Effector memory CD8-positive, alpha-beta T cell (primary cell): ENCODE results near the gene TULP1.

Experiments used
- ATAC-seq: fragments of 150-1000 bp; cut with Tn5 transposase; replicated peaks from 2 replicates; pipeline ENCODE4 v1.10.0; 2021; ENCODE audit warnings: mild to moderate bottlenecking, moderate library complexity
- DNase-seq, 3 experiments: peaks; one replicate each; pipeline ENCODE4 v3.0.0; 2021
- H3K27ac Mint-ChIP-seq, 2 donors: one replicate each; pipeline ENCODE4 v1.8.0; 2022; ENCODE audit warnings: mild to moderate bottlenecking in 2 of 2, mixed read lengths in 2 of 2, moderate library complexity in 2 of 2
- H3K27me3 Mint-ChIP-seq, 2 donors: one replicate each; pipeline ENCODE4 v1.8.0; 2022; ENCODE audit warnings: mixed read lengths in 2 of 2
- H3K36me3 Mint-ChIP-seq: one replicate; pipeline ENCODE4 v1.8.0; 2022; ENCODE audit warnings: mild to moderate bottlenecking, moderate library complexity, mixed read lengths; ENCODE audit not compliant: insufficient read depth
- H3K4me1 Mint-ChIP-seq, 2 donors: one replicate each; pipeline ENCODE4 v1.8.0; 2022; ENCODE audit warnings: low read depth in 2 of 2, mixed read lengths in 2 of 2
- H3K4me3 Mint-ChIP-seq, 2 donors: one replicate each; pipeline ENCODE4 v1.8.0; 2022; ENCODE audit warnings: mild to moderate bottlenecking in 2 of 2, mixed read lengths in 2 of 2, moderate library complexity in 2 of 2
- H3K9me3 Mint-ChIP-seq, 2 donors: one replicate each; pipeline ENCODE4 v1.8.0; 2022; ENCODE audit warnings: mixed read lengths in 2 of 2

The TULP1 gene

DNA sequence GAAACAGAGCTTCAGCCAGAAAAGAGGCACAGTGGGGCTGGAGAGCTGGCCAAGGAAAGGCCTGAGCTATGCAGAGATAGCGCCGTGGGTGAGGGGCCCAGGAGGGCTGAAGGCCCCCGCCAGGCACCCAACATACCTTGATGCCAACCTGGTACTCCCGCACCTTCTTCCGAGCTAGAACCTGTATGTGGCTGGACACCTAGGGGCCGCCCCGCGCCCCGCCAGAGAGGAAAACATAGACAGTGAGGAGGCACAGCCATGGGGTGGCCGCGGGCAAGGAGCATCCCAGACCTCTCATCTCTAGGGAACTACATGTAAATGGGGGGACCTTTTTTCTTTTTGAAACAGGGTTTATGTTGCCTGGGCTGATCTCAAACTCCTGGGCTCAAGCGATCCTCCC lies 32.5 kb downstream of the TULP1 start:
- no peak overlapping the region for H3K4me3 Mint-ChIP-seq
- H3K27me3 Mint-ChIP-seq = no peaks in the 10 kb centered on the region
- H3K27ac Mint-ChIP-seq = peak overlapping the region in 1 of 2 donors; percentile 44
- no peaks in the 10 kb centered on the region for H3K36me3 Mint-ChIP-seq
- H3K9me3 Mint-ChIP-seq = no peaks in the 10 kb centered on the region
- no peak for DNase-seq
- H3K4me1 Mint-ChIP-seq = no peaks in the 10 kb centered on the region
- ATAC-seq = no peak

DNA sequence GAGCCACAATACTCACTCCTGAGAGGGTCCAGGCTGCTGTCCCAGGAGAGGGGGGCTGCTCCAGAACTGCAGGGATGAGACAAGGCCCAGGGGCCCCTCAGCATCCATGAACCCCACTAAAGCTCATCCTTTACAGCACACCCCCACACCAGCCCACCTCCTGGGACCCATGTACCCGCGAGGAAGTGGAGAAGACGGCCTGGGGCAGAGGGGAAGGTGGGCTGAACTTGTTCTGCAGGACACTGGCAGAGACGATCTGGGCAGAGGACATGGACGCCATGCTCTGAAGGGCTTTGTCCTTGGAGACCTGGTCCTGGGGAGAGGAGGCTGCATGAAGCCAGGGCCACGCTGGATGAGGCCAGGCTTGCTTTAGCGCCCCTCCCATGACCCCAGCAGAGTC lies 34.4 kb downstream of the TULP1 start:
- H3K27ac Mint-ChIP-seq = no peak overlapping the region
- DNase-seq (no peak), ATAC-seq (no peak)
- no peaks in the 10 kb centered on the region for H3K9me3 Mint-ChIP-seq
- H3K4me3 Mint-ChIP-seq = no peak overlapping the region
- H3K27me3 Mint-ChIP-seq = no peaks in the 10 kb centered on the region
- H3K4me1 Mint-ChIP-seq = peaks cover 0 to 4% of the 10 kb centered on the region in 2 donors
- peaks cover 11% of the 10 kb centered on the region for H3K36me3 Mint-ChIP-seq

DNA sequence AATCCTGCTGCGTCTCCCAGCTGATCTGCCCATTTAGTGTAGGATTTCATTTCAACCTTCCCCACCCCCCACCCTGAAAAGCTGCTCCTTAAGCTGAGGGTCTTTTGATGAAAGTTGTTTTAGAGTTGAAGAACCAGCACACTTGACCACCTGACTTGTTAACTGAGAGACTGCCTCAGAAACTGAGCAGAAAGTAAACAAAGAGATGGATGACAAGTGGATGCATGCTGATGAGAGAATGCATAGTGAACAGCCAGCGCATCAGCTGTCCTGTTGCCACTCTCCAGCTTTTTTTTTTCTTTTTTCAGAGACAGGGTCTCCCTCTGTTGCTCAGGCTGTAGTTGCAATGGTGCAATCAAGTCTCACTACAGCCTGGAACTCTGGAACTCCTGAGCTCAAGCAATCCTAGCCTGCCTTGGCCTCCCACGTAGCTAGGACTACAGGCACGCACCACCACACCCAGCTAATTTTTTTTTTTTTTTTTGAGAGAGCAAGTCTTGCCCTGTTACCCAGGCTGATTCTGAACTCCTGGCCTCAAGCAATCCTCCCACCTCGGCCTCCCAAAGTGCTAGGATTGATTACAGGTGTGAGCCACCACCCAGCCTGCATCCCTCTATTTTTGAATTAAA lies 35.0 kb downstream of the TULP1 start:
- DNase-seq = no peak
- ATAC-seq = no peak
- Mint-ChIP-seq H3K4me1 (peaks cover 0 to 5% of the 10 kb centered on the region in 2 donors), H3K36me3 (peaks cover 15% of the 10 kb centered on the region), H3K9me3 (no peaks in the 10 kb centered on the region), H3K27me3 (no peaks in the 10 kb centered on the region), H3K4me3 (no peak overlapping the region), H3K27ac (no peak overlapping the region)

DNA sequence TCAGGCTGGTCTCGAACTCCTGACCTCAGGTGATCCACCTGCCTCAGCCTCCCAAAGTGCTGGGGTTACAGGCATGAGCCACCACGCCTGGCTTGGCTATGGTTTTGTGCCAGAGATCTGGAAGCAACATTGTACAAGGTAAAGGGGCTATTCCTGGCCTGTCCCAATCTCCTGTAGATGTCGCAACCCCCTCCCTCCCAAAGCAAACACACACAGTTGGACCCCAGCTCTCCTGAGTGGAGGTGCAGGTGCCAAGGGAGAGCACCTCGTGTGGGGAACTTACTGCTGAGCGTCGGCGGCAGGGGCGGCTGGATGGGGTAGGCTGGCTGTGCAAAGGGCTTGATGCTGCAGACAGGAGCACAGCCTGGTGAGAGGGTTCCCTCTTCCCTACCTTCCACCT lies 35.7 kb downstream of the TULP1 start:
- H3K4me1 Mint-ChIP-seq = peaks cover 0 to 5% of the 10 kb centered on the region in 2 donors
- H3K9me3 Mint-ChIP-seq = no peaks in the 10 kb centered on the region
- H3K4me3 Mint-ChIP-seq = no peak overlapping the region
- no peaks in the 10 kb centered on the region for H3K27me3 Mint-ChIP-seq
- DNase-seq = no peak
- ATAC-seq = no peak
- peaks cover 22% of the 10 kb centered on the region for H3K36me3 Mint-ChIP-seq
- no peak overlapping the region for H3K27ac Mint-ChIP-seq

DNA sequence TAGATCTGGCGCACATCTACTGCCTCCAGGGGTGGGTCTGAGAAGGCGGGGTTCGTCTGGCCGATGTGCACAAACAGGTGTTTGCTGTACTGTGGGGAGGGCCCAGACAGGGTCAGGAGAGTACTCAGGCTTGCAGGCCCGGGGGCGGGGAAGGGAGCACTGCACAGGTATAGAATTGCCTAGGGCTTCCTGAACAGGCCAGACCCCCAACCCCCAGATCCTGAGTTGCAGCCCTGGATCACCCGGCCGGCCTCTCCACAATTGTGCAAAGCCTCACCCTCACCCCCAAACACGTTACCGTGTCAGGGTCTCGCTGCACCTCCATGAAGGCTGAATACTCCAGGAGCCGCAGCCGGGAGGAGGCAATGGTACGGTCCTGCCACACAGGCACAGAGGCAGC lies 36.7 kb downstream of the TULP1 start:
- Mint-ChIP-seq H3K36me3 (peaks cover 32% of the 10 kb centered on the region), H3K4me1 (peaks cover 0 to 7% of the 10 kb centered on the region in 2 donors), H3K9me3 (no peaks in the 10 kb centered on the region), H3K27me3 (no peaks in the 10 kb centered on the region), H3K27ac (no peak overlapping the region), H3K4me3 (no peak overlapping the region)
- ATAC-seq (no peak), DNase-seq (no peak)

DNA sequence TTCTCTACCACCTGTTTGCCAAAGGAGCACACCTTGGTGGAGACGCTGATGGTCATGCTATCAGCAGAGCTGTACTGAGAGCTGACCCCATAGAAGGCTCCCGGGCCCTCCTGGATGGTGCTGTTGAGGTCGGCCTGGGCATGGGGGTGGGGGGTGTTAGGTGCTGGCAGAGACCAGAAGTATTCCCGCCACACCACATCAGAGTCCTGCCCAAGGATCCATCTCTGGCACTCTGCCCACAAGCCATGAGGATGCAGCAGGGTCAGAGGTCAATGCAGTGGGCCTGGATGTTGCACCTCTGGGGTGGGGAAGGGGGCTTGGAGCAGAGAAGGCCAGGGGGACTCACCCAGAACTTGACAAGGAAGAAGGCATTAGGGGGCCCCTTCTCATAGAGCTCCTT lies 37.1 kb downstream of the TULP1 start:
- no peak overlapping the region for H3K27ac Mint-ChIP-seq

DNA sequence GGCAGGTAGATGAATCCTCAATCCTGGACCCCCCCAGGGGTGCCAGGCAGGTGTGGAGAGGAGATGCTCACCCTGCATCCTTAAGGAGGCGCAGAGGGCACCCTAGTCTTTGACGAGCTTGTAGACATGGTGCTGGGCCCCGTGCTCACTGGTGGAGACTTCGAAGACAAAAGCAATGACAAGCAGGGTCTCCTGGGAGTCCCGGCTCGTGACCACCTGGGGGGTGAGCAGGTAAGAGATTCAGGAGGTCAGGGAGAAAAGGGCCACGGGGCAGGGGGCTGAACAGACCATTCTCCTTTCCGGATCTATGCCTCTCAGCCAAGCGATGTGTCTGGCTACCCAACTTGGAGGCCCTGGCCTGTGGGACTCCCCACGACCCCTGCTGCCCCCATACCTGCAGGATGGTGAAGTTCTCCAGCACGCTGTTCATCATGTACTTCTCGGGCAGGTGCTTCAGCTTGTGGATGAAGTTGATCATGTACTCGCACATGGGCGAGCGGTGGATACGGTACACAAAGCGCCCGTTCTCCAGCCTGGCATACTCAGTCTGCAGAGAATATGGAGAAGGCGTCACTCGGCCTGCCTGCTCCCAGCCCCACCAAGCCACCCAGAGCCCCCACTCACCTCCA lies 37.6 kb downstream of the TULP1 start:
- H3K27ac Mint-ChIP-seq = peak overlapping the region in 1 of 2 donors; percentile 57
- DNase-seq (no peak), ATAC-seq (no peak)
- H3K36me3 Mint-ChIP-seq = peaks cover 41% of the 10 kb centered on the region
- H3K4me3 Mint-ChIP-seq = no peak overlapping the region
- no peaks in the 10 kb centered on the region for H3K9me3 Mint-ChIP-seq
- no peaks in the 10 kb centered on the region for H3K27me3 Mint-ChIP-seq
- peaks cover 9 to 15% of the 10 kb centered on the region in 2 donors for H3K4me1 Mint-ChIP-seq

More for the DNA sequence above, 37.1 kb downstream of the TULP1 start:
- ATAC-seq (no peak), DNase-seq (no peak)
- H3K27me3 Mint-ChIP-seq = no peaks in the 10 kb centered on the region
- peaks cover 4 to 10% of the 10 kb centered on the region in 2 donors for H3K4me1 Mint-ChIP-seq
- H3K4me3 Mint-ChIP-seq = no peak overlapping the region
- H3K9me3 Mint-ChIP-seq = no peaks in the 10 kb centered on the region
- H3K36me3 Mint-ChIP-seq = peaks cover 36% of the 10 kb centered on the region

DNA sequence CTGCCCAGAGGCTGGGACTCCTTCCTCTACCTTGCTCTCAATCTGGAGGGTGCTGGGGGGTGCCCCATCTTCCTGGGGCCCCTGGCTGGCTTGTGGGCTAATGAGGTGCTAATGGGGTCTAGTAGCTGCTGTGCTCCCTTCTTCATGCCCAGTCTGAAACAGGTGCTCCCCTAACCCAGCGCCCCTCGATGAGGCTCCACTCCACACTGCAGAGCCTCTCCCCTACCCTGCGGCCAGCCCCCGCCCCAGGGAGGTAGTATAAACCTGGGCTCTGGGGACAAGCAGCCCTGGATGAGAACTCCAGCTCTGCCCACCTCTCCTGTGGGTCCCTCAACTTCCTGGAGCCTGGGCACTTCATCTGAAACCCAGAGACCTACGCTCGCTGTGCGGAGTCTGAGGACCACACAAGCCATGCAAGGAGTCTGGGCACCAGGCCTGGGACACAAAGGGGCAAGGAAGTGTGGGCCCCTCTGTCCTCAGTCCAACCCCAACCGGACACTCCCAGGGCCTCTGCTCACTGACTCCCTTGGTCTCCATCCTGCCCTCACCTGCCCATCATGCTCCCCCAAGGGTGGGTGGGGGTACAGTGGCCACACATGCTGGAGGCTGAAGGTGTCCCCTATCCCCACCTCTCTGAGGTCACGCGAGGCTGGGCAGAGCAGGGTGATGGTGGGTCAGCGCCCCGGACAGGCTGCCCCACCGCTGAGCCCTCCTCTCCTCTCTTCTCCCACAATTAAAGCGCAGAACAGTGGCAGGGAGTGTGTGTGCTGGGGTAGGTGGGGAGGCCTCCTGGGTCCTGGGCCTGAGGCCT lies 38.4 kb downstream of the TULP1 start:
- DNase-seq = no peak
- no peak for ATAC-seq
- Mint-ChIP-seq H3K4me1 (peaks cover 17 to 22% of the 10 kb centered on the region in 2 donors), H3K27ac (peak overlapping the region in 1 of 2 donors; percentile 57), H3K27me3 (no peaks in the 10 kb centered on the region), H3K36me3 (peaks cover 48% of the 10 kb centered on the region), H3K9me3 (no peaks in the 10 kb centered on the region), H3K4me3 (no peak overlapping the region)

DNA sequence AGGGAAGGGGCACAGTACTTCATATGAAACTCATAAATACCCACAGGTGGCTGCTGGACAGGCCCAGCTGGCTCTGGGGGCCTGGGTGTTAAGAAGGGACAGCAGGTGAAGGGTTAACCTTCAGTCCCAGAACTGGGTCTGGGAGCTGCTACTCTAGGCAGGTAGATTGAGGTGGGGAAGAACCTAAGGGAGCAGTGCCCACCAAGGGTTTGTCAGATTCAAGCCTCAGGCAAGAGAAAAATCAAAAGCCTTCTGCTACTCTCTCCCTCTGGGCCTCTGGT lies 38.9 kb downstream of the TULP1 start:
- no peak overlapping the region for H3K4me3 Mint-ChIP-seq
- ATAC-seq = no peak

DNA sequence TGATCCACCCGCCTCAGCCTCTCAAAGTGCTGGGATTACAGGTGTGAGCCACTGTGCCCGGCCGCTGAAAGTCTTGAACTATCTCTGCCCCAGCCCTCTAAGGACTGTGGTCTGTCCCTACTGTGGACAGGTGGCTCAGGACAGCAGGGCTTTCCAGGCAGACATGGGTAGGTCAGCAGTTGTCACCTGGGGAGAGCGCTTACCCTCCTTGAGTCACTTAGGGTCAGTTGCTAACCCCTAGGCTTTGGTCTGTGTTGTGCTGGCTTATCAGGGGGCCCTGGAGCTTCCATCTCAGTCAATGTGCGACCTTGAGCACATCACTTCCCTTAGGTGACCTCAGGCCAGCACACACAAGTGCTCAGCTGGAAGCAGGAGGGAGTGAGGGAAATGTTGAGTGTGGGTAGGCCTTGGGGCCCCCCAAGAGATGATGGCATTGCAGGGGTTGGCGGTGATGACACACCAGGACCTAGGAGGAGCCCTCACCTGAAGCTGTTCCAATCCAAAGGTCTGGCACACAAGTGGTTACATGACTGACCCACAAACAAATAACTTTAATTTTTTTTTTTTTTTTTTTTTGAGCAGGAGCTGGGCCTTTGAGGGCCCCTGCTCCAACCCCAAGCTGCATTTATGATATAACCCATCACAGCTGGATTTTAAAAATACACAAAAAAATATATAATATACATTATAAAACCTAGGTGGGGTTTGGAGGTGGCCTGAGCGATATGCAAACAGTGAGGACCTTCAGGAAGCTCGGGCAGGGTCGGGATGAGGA lies 39.4 kb downstream of the TULP1 start:
- no peak for ATAC-seq
- no peak overlapping the region for H3K4me3 Mint-ChIP-seq
- H3K36me3 Mint-ChIP-seq = peaks cover 59% of the 10 kb centered on the region
- H3K9me3 Mint-ChIP-seq = no peaks in the 10 kb centered on the region
- peak overlapping the region in 1 of 2 donors; percentile 57 for H3K27ac Mint-ChIP-seq
- DNase-seq = no peak
- peaks cover 27% of the 10 kb centered on the region in 2 donors for H3K4me1 Mint-ChIP-seq
- no peaks in the 10 kb centered on the region for H3K27me3 Mint-ChIP-seq

More for the DNA sequence above, 38.9 kb downstream of the TULP1 start:
- H3K27ac Mint-ChIP-seq = no peak overlapping the region
- peaks cover 54% of the 10 kb centered on the region for H3K36me3 Mint-ChIP-seq
- no peaks in the 10 kb centered on the region for H3K27me3 Mint-ChIP-seq
- H3K4me1 Mint-ChIP-seq = peaks cover 22 to 27% of the 10 kb centered on the region in 2 donors
- DNase-seq = no peak
- no peaks in the 10 kb centered on the region for H3K9me3 Mint-ChIP-seq

DNA sequence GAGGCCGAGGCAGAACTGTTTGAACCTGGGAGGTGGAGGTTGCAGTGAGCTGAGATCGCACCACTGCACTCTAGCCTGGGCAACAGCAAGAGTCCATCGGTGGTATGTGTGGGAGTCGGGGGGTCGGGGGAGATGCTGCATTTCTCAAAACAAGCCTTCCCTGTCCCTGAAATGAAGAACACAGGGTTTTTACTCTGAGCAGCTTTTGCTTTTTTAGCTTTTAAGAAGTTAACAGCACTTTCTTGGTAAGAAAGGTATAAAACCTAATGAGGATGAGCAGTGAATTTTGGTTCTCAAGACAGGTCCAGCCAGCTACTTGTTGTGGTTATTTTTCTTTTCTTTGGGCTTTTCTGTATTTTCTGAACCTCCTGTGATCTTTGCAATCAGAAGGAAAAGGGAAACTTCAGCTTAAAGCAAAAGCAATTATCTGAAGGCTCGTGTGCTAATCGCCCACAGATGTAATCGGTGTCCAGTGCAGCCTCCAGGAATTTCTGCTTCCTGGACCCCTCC lies 40.8 kb downstream of the TULP1 start:
- no peaks in the 10 kb centered on the region for H3K27me3 Mint-ChIP-seq
- DNase-seq = no peak
- H3K9me3 Mint-ChIP-seq = no peaks in the 10 kb centered on the region
- peak overlapping the region in 1 of 2 donors; percentile 26 for H3K27ac Mint-ChIP-seq
- peaks cover 31 to 35% of the 10 kb centered on the region in 2 donors for H3K4me1 Mint-ChIP-seq
- no peak overlapping the region for H3K4me3 Mint-ChIP-seq
- peaks cover 70% of the 10 kb centered on the region for H3K36me3 Mint-ChIP-seq
- ATAC-seq = no peak

DNA sequence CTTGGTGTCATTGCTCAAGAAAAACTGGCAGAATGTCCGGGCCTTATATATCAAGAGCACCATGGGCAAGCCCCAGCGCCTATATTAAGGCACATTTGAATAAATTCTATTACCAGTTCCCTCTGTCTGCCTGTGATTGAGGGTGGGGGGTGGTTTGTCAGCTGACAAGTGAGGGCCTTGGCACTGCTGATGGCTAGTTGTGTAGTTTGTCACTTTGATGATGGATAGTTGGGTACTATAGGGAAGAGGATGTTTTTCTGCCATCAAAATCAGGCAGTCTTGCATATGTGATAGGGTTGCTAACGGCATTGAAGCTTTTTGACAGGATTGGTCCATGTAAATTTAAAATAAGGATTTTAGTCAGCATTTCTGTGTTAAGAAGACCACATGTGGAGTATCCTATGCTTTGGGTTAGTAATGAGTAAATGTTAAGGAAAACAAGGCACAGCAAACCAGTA lies 42.0 kb downstream of the TULP1 start:
- Mint-ChIP-seq H3K36me3 (peaks cover 70% of the 10 kb centered on the region), H3K4me1 (peaks cover 31 to 35% of the 10 kb centered on the region in 2 donors), H3K27ac (peak overlapping the region; percentile 97 to 99), H3K27me3 (no peaks in the 10 kb centered on the region), H3K4me3 (peak overlapping the region; percentile 97 to 98), H3K9me3 (no peaks in the 10 kb centered on the region)
- no peak for DNase-seq
- ATAC-seq = no peak
